Left lung (tissue), 10 donors: ENCODE measurements around the gene DDX31. TPM values are rescaled to one million over a fixed set of nuclear protein-coding genes. Genes with fewer than 3 reads are reported as not detected.

ENCODE experiments used
- ATAC-seq: fragments of 200-7000 bp; cut with Tn5 transposase; one replicate; pipeline ENCODE4 v1.9.1; 2020; ENCODE audit warnings: moderate library complexity
- DNase-seq, 4 donors: peaks; one replicate each; pipeline ENCODE4 v3.0.0-alpha.2; 2013 to 2020
- H3K27ac ChIP-seq, 2 donors: fragments of 200-600 bp; sonication (generic) in 1 of 2; one replicate each; pipeline versions ENCODE4 v1.5.0 to v1.8.0; 2020 to 2021
- H3K27me3 ChIP-seq, 2 donors: fragments of 200-600 bp; sonication (generic) in 1 of 2; one replicate each; pipeline versions ENCODE4 v1.5.0 to v1.8.0; 2020 to 2021
- H3K36me3 ChIP-seq, 2 donors: fragments of 200-600 bp; sonication (generic) in 1 of 2; one replicate each; pipeline versions ENCODE4 v1.5.0 to v1.8.0; 2020 to 2021
- H3K4me1 ChIP-seq, 2 donors: fragments of 200-600 bp; one replicate each; pipeline ENCODE4 v1.8.0; 2021
- H3K4me3 ChIP-seq, 2 donors: fragments of 200-600 bp; sonication (generic) in 1 of 2; one replicate each; pipeline versions ENCODE4 v1.5.0 to v1.8.0; 2020 to 2021; ENCODE audit warnings: mild to moderate bottlenecking in 1 of 2
- H3K9me3 ChIP-seq, 2 donors: fragments of 200-600 bp; sonication (generic) in 1 of 2; one replicate each; pipeline versions ENCODE4 v1.5.0 to v1.8.0; 2020 to 2021
- CTCF ChIP-seq, 2 donors: fragments of 200-600 bp; sonication (generic) in 1 of 2; IDR thresholded peaks; one replicate each; pipeline versions ENCODE4 v1.5.0 to v1.8.0; 2021; ENCODE audit warnings: antibody characterized with exemption in 2 of 2
- intact Hi-C, 2 donors: fragments of 100-400 bp; cut with DNase I; formaldehyde crosslinking; loops; one replicate each; pipeline versions ENCODE4 v1.11.2 to v1.14.2; 2022
- polyA plus RNA-seq, 6 donors: library from polyadenylated mRNA; unstranded; fragments of 120-200 nt; gene quantifications; one replicate each; pipeline ENCODE4 v1.2.1, GENCODE V29; 2013; ENCODE audit not compliant: insufficient read length in 6 of 6
- total RNA-seq, 2 donors: library from RNA; stranded (reverse); fragmentation: NEBNext Ultra II Directional; extraction: Animal tissue kit (Norgen Biotek cat#: 25700); gene quantifications; one replicate each; pipeline ENCODE4 v1.2.1, GENCODE V29; 2021
- donor health status: DM: no; HTN: yes; CAD: no.
- donor health status: DM: no; HTN: no; CAD: no.

The DDX31 gene
- total and polyA plus RNA-seq, 8 donors, result 12.0 to 16.5 (median 14.9) TPM

- no peaks in the 10 kb centered on the region for H3K36me3 ChIP-seq
- H3K4me1 ChIP-seq, result no peaks in the 10 kb centered on the region
- peaks cover 0 to 4% of the 10 kb centered on the region in 2 donors for H3K9me3 ChIP-seq
- peak in 1 of 4 donors; percentile 40 for DNase-seq
- no peak overlapping the region for H3K4me3 ChIP-seq
- ATAC-seq, result no peak
- H3K27me3 ChIP-seq, result peaks cover 0 to 37% of the 10 kb centered on the region in 2 donors
- no peak overlapping the region for H3K27ac ChIP-seq
- intact Hi-C loops, result no loop called here
- no peak for TF ChIP-seq CTCF (IDR thresholded peaks at IDR 0.05)
Measured at GRCh38 chr9:132551556-132551955, 118.2 kb downstream of the DDX31 start.

- ATAC-seq (no peak), DNase-seq (peak in 1 of 4 donors; percentile 5)
- no peaks in the 10 kb centered on the region for H3K36me3 ChIP-seq
- no peak overlapping the region for H3K27ac ChIP-seq
- H3K27me3 ChIP-seq, result peaks cover 0 to 50% of the 10 kb centered on the region in 2 donors
- intact Hi-C loops, result no loop called here
- H3K4me1 ChIP-seq, result no peaks in the 10 kb centered on the region
- no peak overlapping the region for H3K4me3 ChIP-seq
- no peak for TF ChIP-seq CTCF (IDR thresholded peaks at IDR 0.05)
- peaks cover 0 to 4% of the 10 kb centered on the region in 2 donors for H3K9me3 ChIP-seq
Measured at GRCh38 chr9:132548751-132549640, 120.8 kb downstream of the DDX31 start.

DNA sequence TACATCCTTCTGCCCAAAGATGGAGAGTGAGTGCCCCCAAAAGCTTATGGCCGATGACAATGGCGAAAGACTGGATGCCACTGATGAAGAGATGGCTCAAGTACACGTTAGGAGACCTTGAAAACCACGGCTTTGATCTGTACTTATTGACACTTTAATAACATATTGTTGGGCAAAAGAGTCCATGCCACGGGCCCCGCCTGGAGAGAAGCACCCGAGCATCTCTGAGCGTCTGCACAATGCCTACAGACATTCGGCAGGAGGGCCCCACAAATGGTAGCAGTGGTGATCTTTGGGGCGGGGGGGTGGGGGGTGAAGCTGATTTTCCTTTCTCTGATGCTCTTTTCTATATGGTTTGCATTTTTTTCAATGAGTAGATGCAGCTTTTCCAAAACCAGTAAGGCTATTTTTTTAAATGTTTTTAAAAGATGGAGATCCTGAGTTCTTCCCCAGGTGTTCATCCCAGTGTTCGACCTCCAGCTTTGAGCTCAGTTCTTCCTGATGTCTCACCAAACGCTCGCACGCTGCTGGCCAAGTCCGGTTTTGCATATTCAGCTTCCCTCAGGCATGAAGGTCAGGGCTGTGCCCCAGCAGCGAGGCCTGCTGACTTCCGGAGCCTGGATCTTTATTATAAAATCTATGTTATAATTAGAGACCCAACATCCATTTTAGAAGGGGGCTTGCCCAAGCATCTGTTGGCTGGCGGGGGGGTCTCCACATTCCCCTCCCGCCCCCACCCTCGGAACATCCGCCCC lies 121.6 kb downstream of the DDX31 start:
- no peak for TF ChIP-seq CTCF (IDR thresholded peaks at IDR 0.05)
- no peak for ATAC-seq
- Histone ChIP-seq H3K27ac (no peak overlapping the region), H3K4me1 (no peaks in the 10 kb centered on the region), H3K9me3 (peaks cover 0 to 3% of the 10 kb centered on the region in 2 donors), H3K36me3 (no peaks in the 10 kb centered on the region), H3K27me3 (peaks cover 0 to 58% of the 10 kb centered on the region in 2 donors), H3K4me3 (no peak overlapping the region)
- peak in 1 of 4 donors; percentile 45 for DNase-seq
- intact Hi-C loops, result no loop called here

DNA sequence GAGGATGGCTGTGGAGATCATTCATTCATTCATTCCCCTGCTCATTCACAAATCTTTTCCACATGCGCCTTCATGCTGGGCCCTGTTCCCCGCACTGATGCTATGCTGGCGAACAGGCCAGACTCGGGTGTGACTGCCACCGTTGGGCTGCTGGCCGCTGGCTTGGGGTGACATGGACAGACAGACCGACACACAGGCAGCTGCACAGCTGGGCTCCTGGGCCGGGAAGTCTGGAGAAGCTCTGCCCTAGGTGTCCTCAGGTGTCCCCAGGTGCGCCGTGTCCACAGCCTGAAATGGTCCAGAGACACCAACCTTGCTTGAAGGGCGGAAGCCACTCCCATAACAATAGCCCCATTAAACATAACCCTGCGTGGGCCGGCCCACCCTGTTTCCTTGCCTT lies 122.3 kb downstream of the DDX31 start:
- Histone ChIP-seq H3K4me1 (no peaks in the 10 kb centered on the region), H3K9me3 (no peaks in the 10 kb centered on the region), H3K27ac (no peak overlapping the region), H3K4me3 (no peak overlapping the region), H3K27me3 (peaks cover 0 to 58% of the 10 kb centered on the region in 2 donors), H3K36me3 (no peaks in the 10 kb centered on the region)
- DNase-seq (no peak), ATAC-seq (no peak)
- intact Hi-C loops, result no loop called here
- TF ChIP-seq CTCF (IDR thresholded peaks at IDR 0.05), result no peak

- no peaks in the 10 kb centered on the region for H3K36me3 ChIP-seq
- no peak overlapping the region for H3K27ac ChIP-seq
- ATAC-seq, result no peak
- H3K4me3 ChIP-seq, result no peak overlapping the region
- intact Hi-C loops, result no loop called here
- no peaks in the 10 kb centered on the region for H3K4me1 ChIP-seq
- peaks cover 0 to 58% of the 10 kb centered on the region in 2 donors for H3K27me3 ChIP-seq
- no peak for TF ChIP-seq CTCF (IDR thresholded peaks at IDR 0.05)
- DNase-seq, result no peak
- no peaks in the 10 kb centered on the region for H3K9me3 ChIP-seq
Measured at GRCh38 chr9:132547052-132547431, 122.7 kb downstream of the DDX31 start.
